GM18511 (cell line): ENCODE data around the gene PRR14L.
"Not testable (repeated sequence)": the region's sequence is repeated elsewhere in the genome, so short reads cannot be mapped to it uniquely, and the experiment has no call there.

ENCODE experiments used
- ATAC-seq: cut with Tn5 transposase; IDR thresholded peaks from one replicate; pipeline ENCODE4 v1.9.1; 2021; ENCODE audit warnings: mild to moderate bottlenecking, moderate library complexity; ENCODE audit not compliant: unreplicated experiment

Gene PRR14L

GRCh38 chr22:31683181-31684105 lies 66.5 kb downstream of the PRR14L start:
- no peak for ATAC-seq

- no peak for ATAC-seq
These were observed 67.2 kb downstream of the PRR14L start for GRCh38 chr22:31682751-31683150.

GRCh38 chr22:31681349-31682345 lies 68.3 kb downstream of the PRR14L start:
- no peak for ATAC-seq

GRCh38 chr22:31680861-31681341 lies 69.0 kb downstream of the PRR14L start:
- no peak for ATAC-seq

GRCh38 chr22:31678748-31679147 lies 71.2 kb downstream of the PRR14L start:
- ATAC-seq: no peak

GRCh38 chr22:31676700-31677099 lies 73.2 kb downstream of the PRR14L start:
- ATAC-seq: peak; percentile 92

GRCh38 chr22:31674219-31674618 lies 75.7 kb downstream of the PRR14L start:
- ATAC-seq: not testable (repeated sequence)

- ATAC-seq: not testable (repeated sequence)
These were observed 81.1 kb downstream of the PRR14L start for GRCh38 chr22:31668849-31669248.

- ATAC-seq: no peak
These were observed 87.3 kb downstream of the PRR14L start for GRCh38 chr22:31662668-31663037.

GRCh38 chr22:31661851-31662667 lies 87.9 kb downstream of the PRR14L start, which contains the start of gene PISD:
Gene PISD (minus strand): TSS chr22:31662215. CDS start chr22:31662208, 7 bp downstream.
- peak; percentile 88 for ATAC-seq

- not testable (repeated sequence) for ATAC-seq
These were observed 89.0 kb downstream of the PRR14L start for GRCh38 chr22:31660860-31661341.

GRCh38 chr22:31659246-31659645 lies 90.7 kb downstream of the PRR14L start:
- ATAC-seq: no peak

GRCh38 chr22:31654408-31654807 lies 95.5 kb downstream of the PRR14L start:
- no peak for ATAC-seq

GRCh38 chr22:31653944-31654343 lies 96.0 kb downstream of the PRR14L start:
- no peak for ATAC-seq

GRCh38 chr22:31652911-31653684 lies 96.8 kb downstream of the PRR14L start:
- no peak for ATAC-seq

- ATAC-seq: no peak
These were observed 97.8 kb downstream of the PRR14L start for GRCh38 chr22:31652088-31652487.

- no peak for ATAC-seq
These were observed 98.3 kb downstream of the PRR14L start for GRCh38 chr22:31651664-31652063.

GRCh38 chr22:31650391-31650790 lies 99.5 kb downstream of the PRR14L start:
- ATAC-seq: no peak
